Keratinocyte (primary cell): Measurements from ENCODE around the gene DNAAF5. TPM values are rescaled to one million over a fixed set of nuclear protein-coding genes. Genes with fewer than 3 reads are reported as not detected.

Experiments
- DNase-seq: peaks from one replicate; pipeline ENCODE4 v3.0.0-alpha.2; 2011; ENCODE audit warnings: low read depth, missing footprints, low spot score
- FAIRE-seq: peaks from 2 replicates; lab custom pipeline; 2011; peaks lifted over from hg19 to GRCh38; lab: Jason Lieb, UNC
- H2AFZ ChIP-seq: 2 replicates; pipeline ENCODE4 v1.6.0; 2012; ENCODE audit warnings: low read length, control low read depth, inconsistent platforms; ENCODE audit not compliant: control insufficient read depth
- H3K27ac ChIP-seq: 2 replicates; pipeline ENCODE4 v1.5.1; 2011; ENCODE audit warnings: low read length; ENCODE audit not compliant: control insufficient read depth, insufficient read depth
- H3K27me3 ChIP-seq: 3 replicates; pipeline ENCODE4 v1.6.0; 2011; ENCODE audit warnings: low read length; ENCODE audit not compliant: control insufficient read depth, insufficient read depth; ENCODE audit errors: extremely low read depth
- H3K36me3 ChIP-seq, 2 experiments: 2 replicates in 1 of 2; 3 replicates in 1 of 2; pipeline ENCODE4 v1.5.1; 2011; ENCODE audit warnings: low read length in 2 of 2, mild to moderate bottlenecking in 1 of 2; ENCODE audit not compliant: control insufficient read depth in 2 of 2, insufficient read depth in 2 of 2; ENCODE audit errors: extremely low read depth in 1 of 2
- H3K4me1 ChIP-seq: 3 replicates; pipeline ENCODE4 v1.5.1; 2011; ENCODE audit warnings: low read length; ENCODE audit not compliant: control insufficient read depth, insufficient read depth; ENCODE audit errors: extremely low read depth
- H3K4me2 ChIP-seq: 3 replicates; pipeline ENCODE4 v1.6.0; 2011; ENCODE audit warnings: low read depth, low read length; ENCODE audit not compliant: control insufficient read depth, insufficient read depth; ENCODE audit errors: extremely low read depth
- H3K4me3 ChIP-seq, 3 experiments: fragments of 200-600 bp in 1 of 3; sonication (generic) in 1 of 3; 2 replicates in 2 of 3; 3 replicates in 1 of 3; pipeline ENCODE4 v1.5.1; 2011 to 2016; ENCODE audit warnings: low read length in 3 of 3, mild to moderate bottlenecking in 3 of 3, control low read depth in 2 of 3, inconsistent platforms in 1 of 3, low read depth in 1 of 3, mixed read lengths in 1 of 3, mixed run types in 1 of 3, moderate library complexity in 1 of 3; ENCODE audit not compliant: control insufficient read depth in 2 of 3, insufficient read depth in 2 of 3; ENCODE audit errors: extremely low read depth in 1 of 3
- H3K79me2 ChIP-seq: 2 replicates; pipeline ENCODE4 v1.6.0; 2012; ENCODE audit warnings: low read length; ENCODE audit not compliant: control insufficient read depth, insufficient read depth
- H3K9ac ChIP-seq: 3 replicates; pipeline ENCODE4 v1.6.0; 2011; ENCODE audit warnings: low read length; ENCODE audit not compliant: control insufficient read depth, insufficient read depth; ENCODE audit errors: extremely low read depth
- H3K9me1 ChIP-seq: 3 replicates; pipeline ENCODE4 v1.6.0; 2011; ENCODE audit warnings: low read length; ENCODE audit not compliant: control insufficient read depth, insufficient read depth; ENCODE audit errors: extremely low read depth
- H3K9me3 ChIP-seq: 2 replicates; pipeline ENCODE4 v1.5.1; 2012; ENCODE audit warnings: low read depth, low read length; ENCODE audit not compliant: control insufficient read depth
- H4K20me1 ChIP-seq: 3 replicates; pipeline ENCODE4 v1.6.0; 2011; ENCODE audit warnings: low read length; ENCODE audit not compliant: control insufficient read depth, insufficient read depth; ENCODE audit errors: extremely low read depth
- CTCF ChIP-seq, 3 experiments: IDR thresholded peaks in 1 of 3; conservative IDR thresholded peaks in 1 of 3; optimal IDR thresholded peaks in 1 of 3; 2 replicates in 2 of 3; 3 replicates in 1 of 3; pipeline versions ENCODE3 to v1.5.1; 2011; ENCODE audit warnings: low read length in 3 of 3, mild to moderate bottlenecking in 3 of 3, moderate library complexity in 2 of 3, control low read depth in 1 of 3, inconsistent platforms in 1 of 3; ENCODE audit not compliant: insufficient read depth in 2 of 3; ENCODE audit errors: extremely low read depth in 1 of 3
- EZH2 ChIP-seq: IDR thresholded peaks from one replicate; pipeline ENCODE4 v1.6.1; 2012; ENCODE audit warnings: inconsistent platforms, mild to moderate bottlenecking, low read length, moderate library complexity
- dilution Hi-C: fragments of 300-500 bp; cut with MboI; formaldehyde crosslinking; loops from one replicate; pipeline ENCODE4 v1.7.0; 2020; ENCODE audit warnings: low sequenced_read_pairs; ENCODE audit not compliant: extremely low pct_ligation_motif_present
- polyA plus RNA-seq, 5 experiments: library from polyadenylated mRNA; depleted of rRNA in 3 of 5; stranded (reverse) in 3 of 5; stranded (forward) in 1 of 5; unstranded in 1 of 5; fragments of >200 nt; gene quantifications; 1 replicate in 1 of 5; 2 replicates in 3 of 5; 3 replicates in 1 of 5; pipeline versions ENCODE4 v1.2.1 to v1.2.3, GENCODE V29; 2011 to 2012; ENCODE audit warnings: missing spikeins in 2 of 5, low read depth in 1 of 5, low replicate concordance in 1 of 5

Gene DNAAF5
- polyA plus RNA-seq, 1 donor (not counting 4 experiments of a cell fraction or from before 2014, with no cell fraction given): 16.3 TPM

DNA sequence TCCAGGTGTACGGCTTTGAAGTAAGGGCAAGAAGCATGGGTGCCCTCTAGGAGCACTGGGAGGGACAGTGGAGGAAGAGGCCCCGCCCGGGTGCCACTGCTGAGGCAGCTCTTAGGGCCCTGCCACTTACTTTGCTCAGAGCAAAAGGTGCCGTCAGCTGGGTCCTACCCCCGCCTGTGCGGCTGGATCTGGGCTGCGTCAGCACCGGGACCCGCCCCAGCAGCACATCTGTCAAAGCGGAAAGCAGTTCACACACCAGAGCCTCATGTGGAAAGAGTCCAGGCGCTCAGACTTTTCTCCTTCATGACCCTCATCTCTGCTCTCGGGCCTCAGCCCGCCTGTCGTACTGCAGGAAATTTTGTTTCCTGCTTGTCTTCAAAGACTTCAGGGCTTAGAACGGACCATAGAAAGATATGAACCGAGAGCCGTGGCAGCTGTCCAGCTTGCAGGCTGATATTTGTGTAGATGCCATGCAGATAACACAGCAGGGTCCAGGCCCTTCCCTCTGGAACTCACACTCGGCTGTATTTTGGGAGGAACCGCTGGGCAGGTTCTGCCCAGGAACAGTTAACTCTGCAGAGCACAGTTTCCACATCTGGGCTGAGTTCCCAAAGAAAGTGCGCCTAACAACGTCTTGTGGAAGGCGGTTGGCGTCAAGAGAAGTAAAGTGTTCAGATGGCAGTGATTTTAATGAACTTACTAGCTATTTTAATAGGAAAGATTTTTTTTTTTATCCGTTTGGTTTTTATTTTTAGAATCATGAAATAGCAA lies 44.9 kb downstream of the DNAAF5 start:
- Histone ChIP-seq H3K9me1 (no peaks in the 10 kb centered on the region), H3K79me2 (no peaks in the 10 kb centered on the region), H3K4me1 (no peaks in the 10 kb centered on the region), H3K36me3 (peaks cover 11 to 28% of the 10 kb centered on the region in 2 experiments), H3K27ac (no peak overlapping the region), H3K4me3 (no peak overlapping the region), H3K9me3 (no peaks in the 10 kb centered on the region), H3K27me3 (no peaks in the 10 kb centered on the region), H3K4me2 (no peak overlapping the region), H3K9ac (no peak overlapping the region), H4K20me1 (no peaks in the 10 kb centered on the region), H2AFZ (no peak overlapping the region)
- FAIRE-seq (no peak), DNase-seq (no peak)
- dilution Hi-C loops: no loop called here
- TF ChIP-seq CTCF (optimal IDR thresholded peaks at IDR 0.05 in 1 of 3, IDR thresholded peaks at IDR 0.05 in 1 of 3, conservative IDR thresholded peaks at IDR 0.05 in 1 of 3; ENCODE audit: extremely low read depth in 1 of 3, insufficient read depth in 2 of 3, low read length in 3 of 3) (no peak), EZH2 (no peak)

DNA sequence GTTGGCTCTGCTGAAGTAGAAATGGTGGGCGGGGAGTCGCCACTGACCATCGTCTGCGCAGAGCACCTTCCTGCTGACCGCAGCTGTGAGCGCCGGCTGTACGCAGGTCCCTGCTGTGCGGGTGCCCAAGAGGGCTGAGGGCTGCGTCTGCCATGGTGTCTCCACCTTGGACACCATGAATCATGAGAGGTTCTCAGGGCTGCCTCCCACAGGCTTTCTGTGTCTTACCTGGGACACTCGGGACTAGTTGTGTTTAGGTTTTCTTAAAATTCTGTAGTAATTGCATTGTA lies 45.5 kb downstream of the DNAAF5 start:
- no peaks in the 10 kb centered on the region for H3K27me3 ChIP-seq
- no peak overlapping the region for H3K9ac ChIP-seq
- H3K79me2 ChIP-seq: no peaks in the 10 kb centered on the region
- H3K36me3 ChIP-seq: peaks cover 13 to 26% of the 10 kb centered on the region in 2 experiments
- no peaks in the 10 kb centered on the region for H3K9me1 ChIP-seq
- no peak overlapping the region for H2AFZ ChIP-seq
- TF ChIP-seq CTCF (optimal IDR thresholded peaks at IDR 0.05 in 1 of 3, IDR thresholded peaks at IDR 0.05 in 1 of 3, conservative IDR thresholded peaks at IDR 0.05 in 1 of 3; ENCODE audit: extremely low read depth in 1 of 3, insufficient read depth in 2 of 3, low read length in 3 of 3): no peak
- no peak for TF ChIP-seq EZH2
- dilution Hi-C loops: no loop called here
- no peaks in the 10 kb centered on the region for H3K9me3 ChIP-seq
- no peak for DNase-seq
- FAIRE-seq: no peak
- H3K4me3 ChIP-seq: no peak overlapping the region
- no peak overlapping the region for H3K27ac ChIP-seq
- H4K20me1 ChIP-seq: no peaks in the 10 kb centered on the region
- no peaks in the 10 kb centered on the region for H3K4me1 ChIP-seq
- H3K4me2 ChIP-seq: no peak overlapping the region
